ENCODE measurements around the gene KMT2E.

- no peak for TF ChIP-seq CTCF (IDR thresholded peaks at IDR 0.05)
- TF ChIP-seq EZH2 (IDR thresholded peaks at IDR 0.05; ENCODE audit: borderline replicate concordance, insufficient read depth, low read depth, low read length, poor library complexity, severe bottlenecking): no peak
These were observed 23.3 kb downstream of the KMT2E start for GRCh38 chr7:105037319-105037718.
